Measurements from ENCODE around the gene ZC3H18. TPM values are rescaled to one million over a fixed set of nuclear protein-coding genes. Genes with fewer than 3 reads are reported as not detected.

Gene ZC3H18
- total RNA-seq, 3 donors from 2014 or later: 12.5 to 14.9 (median 13.3) TPM

DNA sequence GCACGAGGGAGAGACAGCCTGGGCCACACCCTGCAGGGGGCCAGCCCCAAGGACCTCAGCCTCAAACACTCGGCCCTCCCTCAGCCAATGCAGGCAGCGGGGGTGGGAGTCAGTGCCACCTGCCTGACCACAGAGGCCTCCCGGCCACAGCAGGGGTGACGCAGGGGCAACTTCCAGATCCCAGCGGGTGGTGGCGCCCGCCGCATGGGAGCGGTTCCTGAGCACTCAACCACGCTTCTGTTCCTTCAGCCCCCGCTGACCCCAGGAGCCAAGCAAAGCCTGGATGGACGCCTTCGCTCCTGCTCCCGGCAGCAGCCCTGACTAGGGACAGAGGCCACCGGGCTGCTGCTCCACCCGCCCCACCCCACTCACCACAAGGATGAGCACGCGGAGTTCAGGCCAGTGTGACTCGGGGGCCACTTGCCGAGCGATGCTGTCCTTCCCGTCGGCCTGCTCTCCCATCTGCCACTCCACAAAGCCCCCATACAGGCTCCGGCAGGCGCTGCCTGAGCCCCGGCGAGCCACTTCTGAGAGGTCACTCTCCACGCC is 85.6 kb downstream of the ZC3H18 start:
- no peaks in the 10 kb centered on the region for H3K36me3 ChIP-seq
- H3K27me3 ChIP-seq: no peaks in the 10 kb centered on the region
- DNase-seq (ENCODE audit: low spot score in 2 of 2): no peak
- no peak overlapping the region for H3K4me3 ChIP-seq
- H3K9me3 ChIP-seq: no peaks in the 10 kb centered on the region
- no peak overlapping the region for H3K27ac ChIP-seq
- peaks cover 3% of the 10 kb centered on the region in 2 donors for H3K4me1 ChIP-seq
- no peak for TF ChIP-seq POLR2A (IDR thresholded peaks at IDR 0.05)
- TF ChIP-seq, protein P1, sequence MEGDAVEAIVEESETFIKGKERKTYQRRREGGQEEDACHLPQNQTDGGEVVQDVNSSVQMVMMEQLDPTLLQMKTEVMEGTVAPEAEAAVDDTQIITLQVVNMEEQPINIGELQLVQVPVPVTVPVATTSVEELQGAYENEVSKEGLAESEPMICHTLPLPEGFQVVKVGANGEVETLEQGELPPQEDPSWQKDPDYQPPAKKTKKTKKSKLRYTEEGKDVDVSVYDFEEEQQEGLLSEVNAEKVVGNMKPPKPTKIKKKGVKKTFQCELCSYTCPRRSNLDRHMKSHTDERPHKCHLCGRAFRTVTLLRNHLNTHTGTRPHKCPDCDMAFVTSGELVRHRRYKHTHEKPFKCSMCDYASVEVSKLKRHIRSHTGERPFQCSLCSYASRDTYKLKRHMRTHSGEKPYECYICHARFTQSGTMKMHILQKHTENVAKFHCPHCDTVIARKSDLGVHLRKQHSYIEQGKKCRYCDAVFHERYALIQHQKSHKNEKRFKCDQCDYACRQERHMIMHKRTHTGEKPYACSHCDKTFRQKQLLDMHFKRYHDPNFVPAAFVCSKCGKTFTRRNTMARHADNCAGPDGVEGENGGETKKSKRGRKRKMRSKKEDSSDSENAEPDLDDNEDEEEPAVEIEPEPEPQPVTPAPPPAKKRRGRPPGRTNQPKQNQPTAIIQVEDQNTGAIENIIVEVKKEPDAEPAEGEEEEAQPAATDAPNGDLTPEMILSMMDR (IDR thresholded peaks at IDR 0.05): no peak
- no peak for TF ChIP-seq POLR2AphosphoS5 (IDR thresholded peaks at IDR 0.05)
- intact Hi-C loops (cut with DNase I; ENCODE audit: low total_unique reads): no loop called here

DNA sequence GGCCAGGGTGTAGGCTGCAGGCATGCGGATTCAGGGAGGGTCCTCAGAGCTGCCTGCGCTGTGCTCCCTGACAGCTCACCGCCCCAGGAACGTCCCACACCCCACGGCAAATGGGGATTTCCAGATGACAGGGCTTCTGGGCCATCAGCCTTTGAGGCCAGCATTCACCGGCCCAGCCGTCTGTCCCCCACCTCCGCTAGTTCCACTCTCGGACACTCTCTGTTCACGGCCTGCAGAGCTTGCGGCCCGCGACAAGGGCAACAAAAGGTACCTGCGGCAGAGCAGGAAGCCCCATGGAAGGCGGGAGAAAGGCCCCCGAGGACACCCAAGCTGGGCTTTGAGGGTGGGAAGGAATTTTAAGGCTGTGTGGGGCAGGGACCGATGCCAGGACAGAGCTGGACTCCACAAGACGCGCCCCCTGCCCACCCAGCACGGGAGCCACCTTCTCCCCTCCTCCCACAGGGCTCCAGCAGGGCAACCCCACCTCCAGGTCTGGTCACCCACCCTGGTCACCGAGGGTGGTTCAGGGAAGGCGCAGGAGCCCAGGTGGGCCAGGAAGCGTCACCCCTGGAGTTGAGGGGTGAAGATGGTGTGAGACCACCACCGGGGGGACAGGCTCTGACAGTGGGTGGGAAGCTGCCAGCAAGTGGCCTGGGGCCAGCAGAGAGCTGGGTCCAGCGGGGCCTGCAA is 86.2 kb downstream of the ZC3H18 start:
- Histone ChIP-seq H3K9me3 (no peaks in the 10 kb centered on the region), H3K4me1 (no peaks in the 10 kb centered on the region), H3K27ac (no peak overlapping the region), H3K4me3 (no peak overlapping the region), H3K36me3 (no peaks in the 10 kb centered on the region), H3K27me3 (no peaks in the 10 kb centered on the region)
- TF ChIP-seq POLR2A (IDR thresholded peaks at IDR 0.05) (no peak), POLR2AphosphoS5 (IDR thresholded peaks at IDR 0.05) (no peak)
- TF ChIP-seq, protein P1 (IDR thresholded peaks at IDR 0.05): no peak
- DNase-seq (ENCODE audit: low spot score in 2 of 2): no peak
- intact Hi-C loops (cut with DNase I; ENCODE audit: low total_unique reads): no loop called here

DNA sequence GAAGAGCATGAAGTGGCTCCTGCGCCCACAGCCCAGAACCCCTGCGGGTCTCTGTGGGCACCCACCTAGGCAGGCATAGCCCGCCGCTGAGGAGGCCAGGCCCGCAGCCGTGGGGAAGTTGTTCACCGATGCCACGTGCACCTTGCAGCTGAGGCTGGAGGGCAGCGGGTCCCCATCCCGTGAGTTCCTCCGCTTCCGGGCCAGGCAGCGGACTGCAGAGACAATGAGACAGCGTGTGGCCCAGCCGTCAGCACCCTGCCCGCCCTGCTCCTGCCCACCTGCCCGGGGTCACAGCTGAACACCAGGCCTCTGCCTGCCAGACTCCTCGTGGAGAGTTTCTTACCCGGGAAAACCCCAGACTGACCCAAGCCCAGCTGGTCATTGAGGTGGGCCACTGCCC is 87.2 kb downstream of the ZC3H18 start:
- intact Hi-C loops (cut with DNase I; ENCODE audit: low total_unique reads): no loop called here
- no peak overlapping the region for H3K4me3 ChIP-seq
- no peaks in the 10 kb centered on the region for H3K4me1 ChIP-seq
- H3K27ac ChIP-seq: no peak overlapping the region
- H3K9me3 ChIP-seq: no peaks in the 10 kb centered on the region
- no peaks in the 10 kb centered on the region for H3K36me3 ChIP-seq
- TF ChIP-seq, protein P1 (IDR thresholded peaks at IDR 0.05): no peak
- TF ChIP-seq POLR2A (IDR thresholded peaks at IDR 0.05): no peak
- no peak for TF ChIP-seq POLR2AphosphoS5 (IDR thresholded peaks at IDR 0.05)
- no peaks in the 10 kb centered on the region for H3K27me3 ChIP-seq
- DNase-seq (ENCODE audit: low spot score in 2 of 2): no peak

DNA sequence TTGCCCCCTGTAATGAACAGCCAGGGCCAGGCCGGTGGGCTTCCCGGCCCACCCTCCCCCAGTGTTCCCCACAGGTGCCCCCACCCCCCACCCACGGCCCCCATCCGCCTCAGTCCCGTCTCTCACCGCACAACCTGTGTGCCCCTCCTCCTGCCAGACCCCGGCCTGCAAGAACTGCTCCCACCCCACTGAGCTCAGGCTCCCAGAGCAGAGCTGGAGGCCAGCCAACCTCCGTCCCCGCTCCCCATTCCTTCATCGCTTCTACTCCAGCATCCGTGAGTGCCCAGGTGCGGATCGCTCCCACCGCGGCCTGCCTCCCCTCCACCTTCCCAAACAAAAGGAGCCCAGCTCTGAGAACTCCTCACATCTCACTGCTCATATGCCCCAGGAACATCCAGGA is 88.5 kb downstream of the ZC3H18 start:
- DNase-seq (ENCODE audit: low spot score in 2 of 2): no peak

DNA sequence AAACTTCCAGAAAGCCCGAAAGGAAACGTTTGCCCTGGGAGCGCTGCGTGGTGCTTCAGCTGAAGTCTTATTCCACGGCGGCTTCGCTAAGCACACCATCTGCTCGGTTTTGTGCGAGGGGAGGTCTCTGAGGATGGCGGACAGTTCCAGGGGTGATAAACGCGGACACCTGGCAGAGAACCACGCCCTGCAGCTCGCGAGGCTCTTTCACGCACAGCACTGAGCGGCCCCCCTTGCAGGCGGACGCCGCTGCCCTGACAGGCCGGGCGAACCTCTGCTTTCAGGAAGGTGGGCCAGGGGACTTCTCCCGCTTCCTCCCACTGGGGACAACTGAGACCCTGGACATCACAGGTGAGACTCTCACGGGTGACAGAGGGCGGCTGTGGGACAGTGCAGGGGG is 89.0 kb downstream of the ZC3H18 start:
- TF ChIP-seq, protein P1 (IDR thresholded peaks at IDR 0.05): no peak
- no peak for TF ChIP-seq POLR2A (IDR thresholded peaks at IDR 0.05)
- TF ChIP-seq POLR2AphosphoS5 (IDR thresholded peaks at IDR 0.05): no peak
- H3K27me3 ChIP-seq: no peaks in the 10 kb centered on the region
- H3K36me3 ChIP-seq: no peaks in the 10 kb centered on the region
- no peaks in the 10 kb centered on the region for H3K4me1 ChIP-seq
- H3K9me3 ChIP-seq: no peaks in the 10 kb centered on the region
- DNase-seq (ENCODE audit: low spot score in 2 of 2): no peak
- no peak overlapping the region for H3K27ac ChIP-seq
- no peak overlapping the region for H3K4me3 ChIP-seq
- intact Hi-C loops (cut with DNase I; ENCODE audit: low total_unique reads): no loop called here

More for the DNA sequence above, 88.5 kb downstream of the ZC3H18 start:
- Histone ChIP-seq H3K36me3 (no peaks in the 10 kb centered on the region), H3K27ac (no peak overlapping the region), H3K9me3 (no peaks in the 10 kb centered on the region), H3K27me3 (no peaks in the 10 kb centered on the region), H3K4me3 (no peak overlapping the region), H3K4me1 (no peaks in the 10 kb centered on the region)
- TF ChIP-seq POLR2AphosphoS5 (IDR thresholded peaks at IDR 0.05): no peak
- no peak for TF ChIP-seq POLR2A (IDR thresholded peaks at IDR 0.05)
- TF ChIP-seq, protein P1 (IDR thresholded peaks at IDR 0.05): no peak
- intact Hi-C loops (cut with DNase I; ENCODE audit: low total_unique reads): no loop called here

All from breast epithelium (tissue), 4 donors.